ENCODE measurements around the gene SH3BGRL3. TPM values are rescaled to one million over a fixed set of nuclear protein-coding genes. Genes with fewer than 3 reads are reported as not detected.

Gene SH3BGRL3
- total RNA-seq, 1 donor from 2014 or later = 4.2 TPM

DNA sequence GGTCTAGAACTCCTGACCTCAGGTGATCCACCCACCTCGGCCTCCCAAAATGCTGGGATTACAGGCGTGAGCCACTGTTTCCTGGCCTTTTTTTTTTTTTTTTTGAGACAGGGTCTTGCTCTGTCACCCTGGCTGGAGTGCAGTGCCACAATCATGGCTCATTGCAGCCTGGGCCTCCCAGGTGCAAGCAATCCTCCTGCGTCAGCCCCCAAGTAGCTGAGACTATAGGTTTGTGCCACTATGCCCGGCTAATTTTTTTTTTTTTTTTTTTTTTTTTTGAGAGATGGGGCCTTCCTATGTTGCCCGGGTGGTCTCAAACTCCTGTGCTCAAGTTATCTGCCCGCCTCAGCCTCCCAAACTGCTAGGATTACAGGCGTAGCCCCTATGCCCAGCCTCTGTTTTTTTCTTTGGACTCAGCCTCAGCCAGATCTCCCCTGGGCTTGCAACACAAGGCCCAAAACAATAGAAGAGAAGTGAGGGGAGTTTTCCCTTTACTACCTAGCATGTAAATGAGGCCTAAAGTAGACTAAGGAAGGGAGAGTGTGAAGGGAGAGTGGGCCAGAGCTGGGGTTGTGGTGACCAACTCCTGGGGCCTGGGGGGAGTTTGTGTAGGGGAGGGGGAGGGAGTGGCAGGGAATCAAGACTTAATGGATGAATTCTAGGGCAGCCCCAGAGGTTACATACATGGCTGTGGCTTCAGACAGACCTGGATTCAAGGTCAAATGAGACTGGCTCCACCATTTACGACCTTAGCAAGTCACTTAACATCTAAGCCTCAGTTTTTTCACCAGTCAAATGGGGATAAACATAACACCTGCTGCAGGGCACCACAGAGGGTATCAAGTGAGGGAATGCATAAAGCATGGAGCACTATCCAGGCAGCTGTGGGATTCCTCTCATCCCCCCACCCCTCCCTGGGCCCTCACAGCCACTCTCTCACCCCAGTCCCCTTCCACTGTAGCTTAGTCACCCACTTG lies 36.3 kb downstream of the SH3BGRL3 start:
- H3K4me3 ChIP-seq (ENCODE audit: low read length in 3 of 3) = no peak overlapping the region
- H3K4me1 ChIP-seq (ENCODE audit: control insufficient read depth in 3 of 3, insufficient read depth in 3 of 3, low read length in 3 of 3) = peaks cover 3 to 6% (median 5%) of the 10 kb centered on the region in 3 donors
- no peak overlapping the region for H3K27ac ChIP-seq (ENCODE audit: low read depth, low read length)

GRCh38 chr1:26317146-26317545 lies 37.3 kb downstream of the SH3BGRL3 start:
- Histone ChIP-seq H3K4me1 (ENCODE audit: control insufficient read depth in 3 of 3, insufficient read depth in 3 of 3, low read length in 3 of 3) (peaks cover 9 to 11% (median 9%) of the 10 kb centered on the region in 3 donors), H3K27ac (ENCODE audit: low read depth, low read length) (no peak overlapping the region), H3K36me3 (ENCODE audit: control insufficient read depth in 3 of 3, insufficient read depth in 3 of 3, low read length in 3 of 3) (no peaks in the 10 kb centered on the region), H3K4me3 (ENCODE audit: low read length in 3 of 3) (no peak overlapping the region), H3K9ac (ENCODE audit: low read depth in 1 of 3, low read length in 3 of 3) (no peak overlapping the region), H3K9me3 (ENCODE audit: control insufficient read depth in 3 of 3, low read length in 3 of 3) (no peaks in the 10 kb centered on the region), H3K27me3 (ENCODE audit: control insufficient read depth in 3 of 3, insufficient read depth in 3 of 3, low read length in 3 of 3) (peaks cover 0 to 8% (median 8%) of the 10 kb centered on the region in 3 donors)

More for the DNA sequence above, 36.3 kb downstream of the SH3BGRL3 start:
- H3K9me3 ChIP-seq (ENCODE audit: control insufficient read depth in 3 of 3, low read length in 3 of 3) = no peaks in the 10 kb centered on the region
- peaks cover 0 to 8% (median 6%) of the 10 kb centered on the region in 3 donors for H3K27me3 ChIP-seq (ENCODE audit: control insufficient read depth in 3 of 3, insufficient read depth in 3 of 3, low read length in 3 of 3)
- no peaks in the 10 kb centered on the region for H3K36me3 ChIP-seq (ENCODE audit: control insufficient read depth in 3 of 3, insufficient read depth in 3 of 3, low read length in 3 of 3)
- no peak overlapping the region for H3K9ac ChIP-seq (ENCODE audit: low read depth in 1 of 3, low read length in 3 of 3)

DNA sequence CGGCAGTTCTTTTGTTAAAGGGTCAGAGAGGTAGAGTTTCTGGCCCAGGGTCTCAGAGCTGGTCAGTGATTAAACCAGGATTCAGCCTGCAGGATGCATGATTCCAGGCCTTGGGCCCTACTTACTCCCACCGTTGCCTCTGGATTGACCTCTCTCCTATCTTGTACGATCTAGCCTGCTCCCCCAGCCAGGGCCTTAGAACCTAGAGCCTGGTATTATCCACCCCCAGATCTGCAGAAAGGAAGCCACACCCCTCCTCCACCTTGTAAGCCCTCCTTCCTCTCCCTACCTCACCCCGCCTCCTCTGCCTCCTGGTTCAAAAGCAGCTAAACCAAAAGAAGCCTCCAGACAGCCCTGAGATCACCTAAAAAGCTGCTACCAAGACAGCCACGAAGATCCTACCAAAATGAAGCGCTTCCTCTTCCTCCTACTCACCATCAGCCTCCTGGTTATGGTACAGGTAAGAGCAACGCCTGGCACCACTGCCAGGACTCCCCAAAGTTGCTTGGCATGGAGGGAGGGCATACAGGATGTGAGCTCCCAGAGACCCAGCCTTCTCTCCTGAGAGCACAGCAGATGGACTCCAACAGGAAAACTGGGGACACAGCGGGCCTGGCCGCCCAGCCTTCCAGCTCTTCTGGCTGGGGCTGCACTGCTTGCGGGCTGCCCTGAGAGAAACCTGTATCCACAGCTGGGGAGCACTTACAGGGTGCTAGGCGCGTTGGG lies 37.9 kb downstream of the SH3BGRL3 start, which contains the start of gene CD52:
Gene CD52, plus strand, starts transcription at position 347 of the 726 bp plus-strand sequence. Its CDS starts 60 bp downstream, at position 407.
- H3K4me1 ChIP-seq (ENCODE audit: control insufficient read depth in 3 of 3, insufficient read depth in 3 of 3, low read length in 3 of 3) = peaks cover 9 to 11% (median 9%) of the 10 kb centered on the region in 3 donors
- no peak within 1 kb of the TSS for H3K4me3 ChIP-seq (ENCODE audit: low read length in 3 of 3)

DNA sequence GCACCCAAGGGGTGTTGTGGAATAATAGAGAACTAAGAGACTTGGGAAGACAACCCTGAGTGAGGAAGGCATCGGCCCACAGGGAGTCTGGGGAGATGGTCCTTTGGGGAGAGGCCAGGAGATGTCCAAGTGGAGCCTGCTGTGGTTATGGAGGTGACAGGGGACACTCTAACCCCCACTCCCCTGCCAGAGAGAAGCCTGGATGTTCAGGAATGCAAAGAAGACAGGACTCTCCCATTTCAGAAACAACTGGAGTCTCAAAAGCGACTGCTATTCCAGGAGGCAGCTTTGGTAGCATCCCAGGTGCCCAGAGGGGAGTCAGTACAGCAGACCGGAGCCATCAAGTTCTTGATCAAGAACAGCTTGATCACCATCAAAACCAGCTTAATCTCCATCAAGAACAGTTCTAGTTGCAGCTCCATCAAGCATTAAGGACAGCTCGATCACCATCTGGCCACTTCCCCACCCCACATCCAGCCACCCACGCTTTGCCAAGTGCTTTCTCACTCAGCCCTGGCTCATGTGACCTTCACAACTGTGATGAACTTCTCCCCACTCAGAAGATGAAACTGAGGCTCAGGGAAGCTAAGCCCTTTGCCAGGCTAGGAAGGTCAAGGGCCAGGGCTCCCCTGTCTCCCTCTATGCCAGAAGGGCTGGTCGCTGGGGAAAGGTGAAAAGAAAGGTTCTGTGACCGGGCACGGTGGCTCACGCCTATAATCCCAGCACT lies 38.6 kb downstream of the SH3BGRL3 start:
- no peaks in the 10 kb centered on the region for H3K9me3 ChIP-seq (ENCODE audit: control insufficient read depth in 3 of 3, low read length in 3 of 3)
- peaks cover 9 to 11% (median 9%) of the 10 kb centered on the region in 3 donors for H3K4me1 ChIP-seq (ENCODE audit: control insufficient read depth in 3 of 3, insufficient read depth in 3 of 3, low read length in 3 of 3)
- H3K27me3 ChIP-seq (ENCODE audit: control insufficient read depth in 3 of 3, insufficient read depth in 3 of 3, low read length in 3 of 3) = peaks cover 0 to 8% (median 8%) of the 10 kb centered on the region in 3 donors
- H3K27ac ChIP-seq (ENCODE audit: low read depth, low read length) = no peak overlapping the region
- no peaks in the 10 kb centered on the region for H3K36me3 ChIP-seq (ENCODE audit: control insufficient read depth in 3 of 3, insufficient read depth in 3 of 3, low read length in 3 of 3)
- no peak overlapping the region for H3K9ac ChIP-seq (ENCODE audit: low read depth in 1 of 3, low read length in 3 of 3)
- H3K4me3 ChIP-seq (ENCODE audit: low read length in 3 of 3) = no peak overlapping the region

More for the DNA sequence above, 37.9 kb downstream of the SH3BGRL3 start, which contains the start of gene CD52:
- H3K36me3 ChIP-seq (ENCODE audit: control insufficient read depth in 3 of 3, insufficient read depth in 3 of 3, low read length in 3 of 3) = no peaks in the 10 kb centered on the region
- peaks cover 0 to 8% (median 8%) of the 10 kb centered on the region in 3 donors for H3K27me3 ChIP-seq (ENCODE audit: control insufficient read depth in 3 of 3, insufficient read depth in 3 of 3, low read length in 3 of 3)
- no peak within 1 kb of the TSS for H3K27ac ChIP-seq (ENCODE audit: low read depth, low read length)
- peak within 1 kb of the TSS in 1 of 3 donors; percentile 40 for H3K9ac ChIP-seq (ENCODE audit: low read depth in 1 of 3, low read length in 3 of 3)
- no peaks in the 10 kb centered on the region for H3K9me3 ChIP-seq (ENCODE audit: control insufficient read depth in 3 of 3, low read length in 3 of 3)

- Histone ChIP-seq H3K4me3 (ENCODE audit: low read length in 3 of 3) (no peak overlapping the region), H3K9me3 (ENCODE audit: control insufficient read depth in 3 of 3, low read length in 3 of 3) (no peaks in the 10 kb centered on the region), H3K9ac (ENCODE audit: low read depth in 1 of 3, low read length in 3 of 3) (peak overlapping the region in 1 of 3 donors; percentile 33), H3K36me3 (ENCODE audit: control insufficient read depth in 3 of 3, insufficient read depth in 3 of 3, low read length in 3 of 3) (no peaks in the 10 kb centered on the region), H3K4me1 (ENCODE audit: control insufficient read depth in 3 of 3, insufficient read depth in 3 of 3, low read length in 3 of 3) (peaks cover 9 to 11% (median 9%) of the 10 kb centered on the region in 3 donors), H3K27me3 (ENCODE audit: control insufficient read depth in 3 of 3, insufficient read depth in 3 of 3, low read length in 3 of 3) (peaks cover 3 to 10% (median 8%) of the 10 kb centered on the region in 3 donors), H3K27ac (ENCODE audit: low read depth, low read length) (no peak overlapping the region)
Measured at GRCh38 chr1:26320896-26321295, 41.0 kb downstream of the SH3BGRL3 start.

DNA sequence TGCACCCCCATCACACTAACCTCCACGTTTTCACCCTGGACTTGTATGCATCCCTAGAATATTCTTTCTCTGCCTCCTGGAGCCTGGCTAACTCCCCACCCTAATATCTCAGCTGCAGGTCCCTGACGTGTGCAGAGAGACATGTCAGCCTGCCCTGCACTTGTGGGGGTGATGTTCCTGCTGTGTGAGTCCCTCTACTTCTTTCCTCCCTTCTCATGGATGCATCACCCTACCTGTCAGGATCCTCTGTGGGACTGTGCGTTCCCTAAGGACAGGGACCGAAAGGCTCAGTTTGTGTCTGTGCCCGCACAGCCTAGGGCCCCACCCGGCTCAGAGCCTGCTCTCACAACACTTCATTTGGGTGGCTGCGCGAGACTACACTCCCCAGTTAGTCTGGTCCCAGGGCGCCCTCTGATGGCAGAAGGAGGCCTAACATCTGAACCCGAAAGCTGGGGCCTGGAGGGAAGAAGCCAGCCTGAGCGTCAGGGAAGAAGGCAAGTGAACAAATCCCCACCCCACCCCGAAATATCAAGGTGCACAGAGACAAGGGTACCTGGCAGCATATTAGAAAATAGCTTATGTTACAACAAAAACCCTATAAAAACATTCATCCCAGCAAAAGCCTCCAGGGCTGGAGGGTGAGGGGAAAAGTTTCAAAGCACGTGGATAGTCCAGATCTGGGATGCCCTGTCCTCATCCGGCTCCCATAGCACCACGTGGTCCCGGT lies 41.6 kb downstream of the SH3BGRL3 start:
- H3K9me3 ChIP-seq (ENCODE audit: control insufficient read depth in 3 of 3, low read length in 3 of 3) = no peaks in the 10 kb centered on the region
- H3K9ac ChIP-seq (ENCODE audit: low read depth in 1 of 3, low read length in 3 of 3) = peak overlapping the region in 2 of 3 donors; percentile 33 to 57
- H3K36me3 ChIP-seq (ENCODE audit: control insufficient read depth in 3 of 3, insufficient read depth in 3 of 3, low read length in 3 of 3) = no peaks in the 10 kb centered on the region
- peaks cover 9 to 11% (median 9%) of the 10 kb centered on the region in 3 donors for H3K4me1 ChIP-seq (ENCODE audit: control insufficient read depth in 3 of 3, insufficient read depth in 3 of 3, low read length in 3 of 3)
- peak overlapping the region in 1 of 3 donors; percentile 1 for H3K4me3 ChIP-seq (ENCODE audit: low read length in 3 of 3)
- H3K27ac ChIP-seq (ENCODE audit: low read depth, low read length) = no peak overlapping the region
- H3K27me3 ChIP-seq (ENCODE audit: control insufficient read depth in 3 of 3, insufficient read depth in 3 of 3, low read length in 3 of 3) = peaks cover 3 to 10% (median 8%) of the 10 kb centered on the region in 3 donors

DNA sequence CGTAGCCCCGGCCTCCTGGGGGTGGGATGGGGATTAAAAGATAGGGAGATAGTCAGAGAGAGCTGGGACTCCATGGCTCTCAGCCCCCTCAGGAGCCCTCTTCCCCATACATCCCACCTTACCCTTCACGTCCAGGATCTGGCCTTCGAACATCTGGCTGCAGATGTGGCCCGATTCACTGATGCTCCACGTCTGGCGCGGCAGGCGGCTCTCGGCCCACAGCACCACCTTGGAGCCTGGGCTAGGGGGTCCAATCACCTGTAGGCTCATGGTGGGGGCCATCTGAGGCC lies 42.1 kb downstream of the SH3BGRL3 start:
- peak overlapping the region in 2 of 3 donors; percentile 33 to 57 for H3K9ac ChIP-seq (ENCODE audit: low read depth in 1 of 3, low read length in 3 of 3)
- peaks cover 9 to 11% (median 9%) of the 10 kb centered on the region in 3 donors for H3K4me1 ChIP-seq (ENCODE audit: control insufficient read depth in 3 of 3, insufficient read depth in 3 of 3, low read length in 3 of 3)
- no peaks in the 10 kb centered on the region for H3K9me3 ChIP-seq (ENCODE audit: control insufficient read depth in 3 of 3, low read length in 3 of 3)
- H3K27me3 ChIP-seq (ENCODE audit: control insufficient read depth in 3 of 3, insufficient read depth in 3 of 3, low read length in 3 of 3) = peaks cover 3 to 10% (median 8%) of the 10 kb centered on the region in 3 donors
- no peaks in the 10 kb centered on the region for H3K36me3 ChIP-seq (ENCODE audit: control insufficient read depth in 3 of 3, insufficient read depth in 3 of 3, low read length in 3 of 3)
- no peak overlapping the region for H3K4me3 ChIP-seq (ENCODE audit: low read length in 3 of 3)
- no peak overlapping the region for H3K27ac ChIP-seq (ENCODE audit: low read depth, low read length)

DNA sequence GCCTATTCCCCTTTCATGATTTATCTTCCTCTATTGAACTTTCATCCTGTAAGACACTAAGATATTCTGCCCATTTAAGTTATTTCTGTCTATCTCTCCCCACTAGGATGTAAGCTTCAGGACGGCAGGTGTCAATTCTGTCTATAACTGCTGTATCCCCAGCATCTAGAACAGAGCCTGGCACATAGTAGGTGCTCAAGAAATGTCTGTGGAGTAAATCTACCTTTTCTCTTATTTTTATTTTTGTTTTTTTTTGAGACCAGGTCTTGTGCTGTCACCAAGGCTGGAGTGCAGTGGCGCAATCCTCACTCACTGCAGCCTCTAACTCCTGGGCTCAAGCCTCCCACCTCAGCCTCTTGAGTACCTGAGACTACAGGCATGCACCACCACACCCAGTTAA lies 43.5 kb downstream of the SH3BGRL3 start:
- Histone ChIP-seq H3K36me3 (ENCODE audit: control insufficient read depth in 3 of 3, insufficient read depth in 3 of 3, low read length in 3 of 3) (no peaks in the 10 kb centered on the region), H3K9me3 (ENCODE audit: control insufficient read depth in 3 of 3, low read length in 3 of 3) (no peaks in the 10 kb centered on the region), H3K9ac (ENCODE audit: low read depth in 1 of 3, low read length in 3 of 3) (no peak overlapping the region), H3K27me3 (ENCODE audit: control insufficient read depth in 3 of 3, insufficient read depth in 3 of 3, low read length in 3 of 3) (peaks cover 3 to 10% (median 8%) of the 10 kb centered on the region in 3 donors), H3K27ac (ENCODE audit: low read depth, low read length) (no peak overlapping the region), H3K4me3 (ENCODE audit: low read length in 3 of 3) (no peak overlapping the region), H3K4me1 (ENCODE audit: control insufficient read depth in 3 of 3, insufficient read depth in 3 of 3, low read length in 3 of 3) (peaks cover 6 to 9% (median 8%) of the 10 kb centered on the region in 3 donors)

- H3K27ac ChIP-seq (ENCODE audit: low read depth, low read length) = no peak overlapping the region
- peaks cover 6 to 9% (median 8%) of the 10 kb centered on the region in 3 donors for H3K4me1 ChIP-seq (ENCODE audit: control insufficient read depth in 3 of 3, insufficient read depth in 3 of 3, low read length in 3 of 3)
- H3K36me3 ChIP-seq (ENCODE audit: control insufficient read depth in 3 of 3, insufficient read depth in 3 of 3, low read length in 3 of 3) = no peaks in the 10 kb centered on the region
- H3K9ac ChIP-seq (ENCODE audit: low read depth in 1 of 3, low read length in 3 of 3) = no peak overlapping the region
- H3K27me3 ChIP-seq (ENCODE audit: control insufficient read depth in 3 of 3, insufficient read depth in 3 of 3, low read length in 3 of 3) = peaks cover 3 to 10% (median 8%) of the 10 kb centered on the region in 3 donors
- no peak overlapping the region for H3K4me3 ChIP-seq (ENCODE audit: low read length in 3 of 3)
- no peaks in the 10 kb centered on the region for H3K9me3 ChIP-seq (ENCODE audit: control insufficient read depth in 3 of 3, low read length in 3 of 3)
Measured at GRCh38 chr1:26324550-26324949, 44.7 kb downstream of the SH3BGRL3 start.

Measured in skeletal muscle tissue (tissue), 4 donors.